Effector memory CD4-positive, alpha-beta T cell (primary cell): ENCODE data around the gene DDI2.

Experiments used
- DNase-seq, 3 donors: peaks; one replicate each; pipeline ENCODE4 v3.0.0-alpha.2; 2020
- H3K27ac ChIP-seq: 2 replicates; pipeline ENCODE4 v1.7.0; 2013; ENCODE audit warnings: mild to moderate bottlenecking, low read length, moderate library complexity; ENCODE audit not compliant: insufficient read depth, poor library complexity, severe bottlenecking
- H3K27me3 ChIP-seq: replicated peaks from 2 replicates; pipeline ENCODE4 v1.7.0; 2013; ENCODE audit warnings: mild to moderate bottlenecking, low read length; ENCODE audit not compliant: insufficient read depth, control insufficient read depth, poor library complexity, severe bottlenecking
- H3K36me3 ChIP-seq: 2 replicates; pipeline ENCODE4 v1.7.0; 2013; ENCODE audit warnings: mild to moderate bottlenecking, low read length, moderate library complexity; ENCODE audit not compliant: control insufficient read depth, insufficient read depth
- H3K4me1 ChIP-seq: 2 replicates; pipeline ENCODE4 v1.7.0; 2013; ENCODE audit warnings: low read length, mild to moderate bottlenecking; ENCODE audit not compliant: control insufficient read depth, insufficient read depth, poor library complexity, severe bottlenecking
- H3K4me3 ChIP-seq: 2 replicates; pipeline ENCODE4 v1.7.0; 2013; ENCODE audit warnings: low read length, low read depth, mild to moderate bottlenecking; ENCODE audit not compliant: insufficient read depth, poor library complexity, severe bottlenecking
- H3K9me3 ChIP-seq: 2 replicates; pipeline ENCODE4 v1.7.0; 2013; ENCODE audit warnings: mild to moderate bottlenecking, low read length, moderate library complexity; ENCODE audit not compliant: control insufficient read depth

The DDI2 gene

GRCh38 chr1:15605398-15606383 is 11.6 kb upstream of the DDI2 start:
- H3K4me1 ChIP-seq = peaks cover 8% of the 10 kb centered on the region
- DNase-seq = no peak
- H3K4me3 ChIP-seq = no peak overlapping the region
- no peaks in the 10 kb centered on the region for H3K27me3 ChIP-seq
- H3K36me3 ChIP-seq = no peaks in the 10 kb centered on the region
- no peaks in the 10 kb centered on the region for H3K9me3 ChIP-seq
- no peak overlapping the region for H3K27ac ChIP-seq

GRCh38 chr1:15609631-15610030 is 7.6 kb upstream of the DDI2 start:
- no peaks in the 10 kb centered on the region for H3K9me3 ChIP-seq
- no peak for DNase-seq
- H3K27ac ChIP-seq = no peak overlapping the region
- no peaks in the 10 kb centered on the region for H3K36me3 ChIP-seq
- H3K4me3 ChIP-seq = no peak overlapping the region
- H3K4me1 ChIP-seq = no peaks in the 10 kb centered on the region
- H3K27me3 ChIP-seq = no peaks in the 10 kb centered on the region

- H3K9me3 ChIP-seq = no peaks in the 10 kb centered on the region
- no peaks in the 10 kb centered on the region for H3K36me3 ChIP-seq
- no peak for DNase-seq
- no peak overlapping the region for H3K27ac ChIP-seq
- no peak overlapping the region for H3K4me3 ChIP-seq
- no peaks in the 10 kb centered on the region for H3K4me1 ChIP-seq
- H3K27me3 ChIP-seq = no peaks in the 10 kb centered on the region
These were observed 7.1 kb upstream of the DDI2 start for GRCh38 chr1:15610167-15610566.

GRCh38 chr1:15616373-15617172 is 685 bp upstream of the DDI2 start:
- H3K36me3 ChIP-seq = no peaks in the 10 kb centered on the region
- no peaks in the 10 kb centered on the region for H3K27me3 ChIP-seq
- H3K27ac ChIP-seq = peak overlapping the region; percentile 59
- peaks cover 17% of the 10 kb centered on the region for H3K4me1 ChIP-seq
- H3K9me3 ChIP-seq = no peaks in the 10 kb centered on the region
- no peak for DNase-seq
- peak overlapping the region; percentile 82 for H3K4me3 ChIP-seq

GRCh38 chr1:15618077-15618654 is 908 bp downstream of the DDI2 start:
- H3K9me3 ChIP-seq = no peaks in the 10 kb centered on the region
- DNase-seq = no peak
- peak overlapping the region; percentile 82 for H3K4me3 ChIP-seq
- no peaks in the 10 kb centered on the region for H3K36me3 ChIP-seq
- H3K27me3 ChIP-seq = no peaks in the 10 kb centered on the region
- peaks cover 17% of the 10 kb centered on the region for H3K4me1 ChIP-seq
- peak overlapping the region; percentile 89 for H3K27ac ChIP-seq

GRCh38 chr1:15618655-15619525 is 1.6 kb downstream of the DDI2 start:
- Histone ChIP-seq H3K4me3 (peak overlapping the region; percentile 82), H3K27ac (peak overlapping the region; percentile 89), H3K9me3 (no peaks in the 10 kb centered on the region), H3K27me3 (no peaks in the 10 kb centered on the region), H3K36me3 (no peaks in the 10 kb centered on the region), H3K4me1 (peaks cover 20% of the 10 kb centered on the region)
- DNase-seq = no peak

GRCh38 chr1:15620155-15620545 is 2.9 kb downstream of the DDI2 start:
- Histone ChIP-seq H3K27ac (no peak overlapping the region), H3K4me1 (peaks cover 20% of the 10 kb centered on the region), H3K4me3 (no peak overlapping the region), H3K9me3 (no peaks in the 10 kb centered on the region), H3K36me3 (no peaks in the 10 kb centered on the region), H3K27me3 (no peaks in the 10 kb centered on the region)
- no peak for DNase-seq

GRCh38 chr1:15620902-15621682 is 3.8 kb downstream of the DDI2 start:
- Histone ChIP-seq H3K27me3 (no peaks in the 10 kb centered on the region), H3K27ac (no peak overlapping the region), H3K4me1 (peaks cover 20% of the 10 kb centered on the region), H3K9me3 (no peaks in the 10 kb centered on the region), H3K36me3 (no peaks in the 10 kb centered on the region), H3K4me3 (no peak overlapping the region)
- no peak for DNase-seq

- Histone ChIP-seq H3K4me3 (no peak overlapping the region), H3K4me1 (peaks cover 15% of the 10 kb centered on the region), H3K36me3 (peaks cover 8% of the 10 kb centered on the region), H3K27me3 (no peaks in the 10 kb centered on the region), H3K9me3 (no peaks in the 10 kb centered on the region), H3K27ac (no peak overlapping the region)
- DNase-seq = no peak
These were observed 4.7 kb downstream of the DDI2 start for GRCh38 chr1:15621975-15622374.
